GM08714 (cell line): ENCODE data around the gene RAP1GAP.

Experiments
- H3K4me3 ChIP-seq: fragments of 200-500 bp; sonication (Bioruptor generic); 2 replicates; pipeline ENCODE4 v1.5.1; 2014; ENCODE audit warnings: mild to moderate bottlenecking, low read length, inconsistent platforms
- ZNF274 ChIP-seq: IDR thresholded peaks from 2 replicates; pipeline ENCODE4 v1.6.1; 2012; ENCODE audit warnings: mild to moderate bottlenecking, low read depth, low read length

RAP1GAP gene

DNA sequence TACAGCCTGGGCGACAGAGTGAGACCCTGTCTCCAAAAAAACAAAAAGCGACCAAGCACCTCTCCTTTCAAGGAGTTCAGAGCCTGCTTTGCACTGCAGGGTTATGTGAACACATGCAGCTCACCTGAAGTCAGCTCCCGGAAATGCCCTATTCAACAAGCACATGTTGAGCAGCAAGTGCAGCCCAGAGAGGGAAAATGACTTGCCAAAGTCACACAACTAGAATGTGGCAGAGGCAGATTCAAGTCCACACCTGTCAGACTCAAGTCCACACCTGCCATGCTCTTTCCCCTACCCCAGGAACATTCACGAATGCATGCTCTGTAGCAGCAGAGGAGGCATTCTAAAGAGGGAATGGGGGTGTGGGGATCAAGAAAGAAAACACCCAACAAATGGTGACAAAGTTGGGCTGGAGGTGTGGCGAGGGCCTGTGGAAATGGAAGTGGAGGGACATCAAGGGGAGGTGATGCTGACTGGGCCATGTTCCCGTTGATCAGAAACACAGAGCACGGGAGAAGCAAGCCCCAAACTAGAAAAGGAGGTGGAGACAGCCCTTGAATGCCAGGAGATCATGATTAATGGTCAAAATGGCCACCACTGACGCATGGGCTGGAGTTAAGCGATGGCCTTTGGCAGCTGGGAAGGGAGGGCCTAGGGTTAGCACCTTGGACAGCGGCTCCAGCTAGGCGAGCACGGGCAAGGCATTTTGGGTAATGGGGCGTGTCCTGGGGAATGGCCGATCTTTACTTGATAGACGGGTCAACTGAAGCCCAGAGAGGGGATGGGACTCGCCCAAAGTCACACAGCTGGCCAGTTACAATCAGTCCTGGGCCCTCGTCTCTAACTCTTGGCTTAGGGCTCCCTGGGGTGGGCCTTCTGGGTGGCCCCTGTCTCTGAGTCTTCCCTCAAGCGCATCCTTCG is 21.5 kb downstream of the RAP1GAP start:
- TF ChIP-seq ZNF274: no peak

GRCh38 chr1:21645550-21645949 is 23.6 kb downstream of the RAP1GAP start:
- no peak overlapping the region for H3K4me3 ChIP-seq
- TF ChIP-seq ZNF274: no peak

More for the DNA sequence above, 21.5 kb downstream of the RAP1GAP start:
- no peak overlapping the region for H3K4me3 ChIP-seq

DNA sequence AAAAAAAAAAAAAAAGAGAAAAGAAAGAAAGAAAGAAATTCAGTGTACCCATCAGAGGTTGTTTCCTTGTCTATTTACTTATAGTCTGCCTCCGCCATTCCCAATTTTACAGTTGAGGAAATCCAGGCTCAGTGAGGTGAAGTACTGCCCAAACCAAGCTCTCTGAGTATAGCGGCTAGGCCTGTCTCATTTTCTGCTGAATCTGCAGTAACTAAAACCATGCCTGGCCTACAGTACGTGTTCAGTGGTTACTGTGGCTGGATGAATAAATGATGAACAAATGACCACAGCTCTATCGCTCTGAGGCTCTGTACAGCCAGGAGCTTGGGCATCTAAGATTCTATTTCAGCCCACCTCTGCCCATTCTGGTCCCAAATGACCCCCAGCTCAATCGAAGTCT is 24.3 kb downstream of the RAP1GAP start:
- TF ChIP-seq ZNF274: no peak
- H3K4me3 ChIP-seq: no peak overlapping the region

- no peak for TF ChIP-seq ZNF274
- H3K4me3 ChIP-seq: no peak overlapping the region
Observed at GRCh38 chr1:21644348-21644747, 24.8 kb downstream of the RAP1GAP start.

DNA sequence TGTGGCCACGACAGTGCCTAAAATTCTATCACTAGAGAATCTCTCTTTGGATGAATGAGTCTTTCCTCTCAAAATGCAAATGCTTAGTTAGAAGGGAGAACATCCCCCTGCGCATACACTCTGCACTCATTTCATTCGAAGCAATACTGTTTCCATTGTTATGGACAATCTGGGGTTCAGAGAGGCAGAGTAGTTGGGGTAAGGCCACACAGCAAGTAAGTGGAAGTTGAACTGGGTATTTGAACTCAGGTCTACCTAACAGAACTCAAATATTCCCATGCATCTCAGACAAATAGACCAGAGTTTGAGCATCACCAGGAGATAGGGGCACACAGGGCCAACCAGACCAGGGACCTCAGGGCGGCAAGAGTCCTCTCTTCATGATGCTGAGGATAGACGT is 25.5 kb downstream of the RAP1GAP start:
- TF ChIP-seq ZNF274: no peak

DNA sequence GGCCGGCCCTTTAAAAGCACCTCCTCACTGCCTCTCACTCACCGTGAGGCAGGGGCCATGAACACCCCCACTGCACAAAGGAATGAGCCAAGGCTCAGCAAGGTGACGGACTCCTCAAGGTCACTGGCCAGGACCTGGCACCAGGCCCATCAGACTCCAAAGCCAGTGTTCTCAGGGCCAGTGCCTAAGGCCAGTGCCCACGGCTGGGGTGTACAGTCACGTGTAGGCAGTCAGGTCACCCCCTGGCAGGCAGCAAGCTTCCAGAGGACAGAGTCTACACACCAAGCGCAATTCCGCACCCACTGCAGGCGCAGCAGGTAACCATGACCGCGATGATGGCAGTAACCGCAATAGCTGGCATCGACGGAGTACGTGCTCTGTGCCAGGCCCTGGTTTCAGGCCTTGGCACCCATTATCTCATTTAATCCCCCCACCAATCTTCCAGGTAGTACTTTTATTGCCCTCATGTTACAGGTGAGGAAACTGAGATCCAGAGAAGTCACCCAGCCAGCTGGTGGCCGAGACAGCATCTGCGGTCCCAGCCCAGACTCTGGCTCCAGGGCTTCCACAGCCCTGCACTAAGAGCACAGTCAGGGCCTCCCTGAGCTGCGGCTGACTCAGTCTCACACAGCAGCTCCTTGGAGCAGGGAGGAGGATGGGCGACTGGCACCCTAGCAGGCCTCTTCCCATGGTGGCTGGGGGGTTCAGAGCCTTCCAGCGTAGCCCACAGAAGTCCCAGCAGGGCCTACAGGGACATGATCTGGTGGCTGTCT is 27.0 kb downstream of the RAP1GAP start:
- H3K4me3 ChIP-seq: no peak overlapping the region
- TF ChIP-seq ZNF274: no peak

More for the DNA sequence above, 25.5 kb downstream of the RAP1GAP start:
- no peak overlapping the region for H3K4me3 ChIP-seq

DNA sequence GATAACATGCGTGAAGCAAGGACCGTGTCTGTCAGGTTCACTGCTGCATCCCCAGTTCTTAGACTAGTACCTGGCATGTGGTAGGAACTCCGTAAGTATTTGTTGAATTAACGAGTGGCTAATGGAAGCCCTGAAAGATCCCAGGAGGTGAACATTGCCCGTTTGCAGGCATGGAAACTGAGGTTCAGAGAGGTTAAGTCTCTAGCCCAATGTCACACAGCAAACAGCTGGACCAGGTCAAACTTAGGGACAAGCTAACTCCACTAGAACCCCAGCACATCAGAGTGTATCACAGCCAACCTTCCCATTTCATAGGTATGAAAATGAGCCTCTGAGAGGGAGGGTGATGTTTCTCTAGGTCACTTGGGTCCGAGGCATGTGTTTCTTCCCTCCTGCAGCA is 27.6 kb downstream of the RAP1GAP start:
- H3K4me3 ChIP-seq: no peak overlapping the region
- no peak for TF ChIP-seq ZNF274

DNA sequence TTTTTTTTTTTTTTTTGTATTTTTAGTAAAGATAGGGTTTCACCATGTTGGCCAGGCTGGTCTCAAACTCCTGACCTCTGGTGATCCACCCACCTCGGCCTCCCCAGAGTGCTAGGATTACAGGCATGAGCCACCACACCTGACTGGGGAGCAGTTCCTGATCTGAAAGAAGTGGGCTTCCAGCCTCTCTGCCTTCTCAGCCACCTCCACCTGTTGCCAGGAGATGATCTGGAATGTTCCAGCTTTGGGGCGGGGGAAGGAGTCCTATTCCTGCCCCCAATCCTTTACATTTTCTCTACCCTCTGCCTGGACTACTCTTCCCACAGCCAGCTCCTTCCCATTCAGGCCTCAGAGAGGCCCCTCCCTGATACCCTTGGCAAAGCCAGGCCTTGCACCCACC is 28.1 kb downstream of the RAP1GAP start:
- H3K4me3 ChIP-seq: no peak overlapping the region
- TF ChIP-seq ZNF274: no peak

GRCh38 chr1:21640653-21641052 is 28.5 kb downstream of the RAP1GAP start:
- H3K4me3 ChIP-seq: no peak overlapping the region
- TF ChIP-seq ZNF274: no peak

DNA sequence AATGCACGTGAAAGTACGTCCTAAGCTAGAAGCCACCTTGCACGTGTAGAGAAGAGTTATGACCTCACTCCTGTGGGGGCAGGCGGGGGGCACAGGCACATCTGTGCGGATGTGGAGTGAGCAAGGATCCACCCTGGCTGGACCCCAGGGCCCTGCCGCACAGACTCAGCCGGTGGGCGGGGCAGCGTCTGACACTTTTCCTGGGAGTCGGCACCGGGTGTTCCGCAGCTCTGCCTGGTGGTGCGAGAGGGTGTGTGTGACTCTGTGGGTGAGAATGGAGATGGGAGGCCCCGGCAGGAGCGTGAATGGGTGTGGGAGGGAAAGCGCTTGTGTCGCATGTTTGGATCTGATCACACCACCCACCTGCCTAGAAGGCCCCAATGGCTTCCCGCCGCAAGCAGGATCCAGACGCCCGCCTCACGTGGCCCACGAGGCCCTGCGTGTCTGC is 29.5 kb downstream of the RAP1GAP start:
- no peak overlapping the region for H3K4me3 ChIP-seq
- TF ChIP-seq ZNF274: no peak

GRCh38 chr1:21638531-21639341 is 30.4 kb downstream of the RAP1GAP start:
- no peak for TF ChIP-seq ZNF274
- no peak overlapping the region for H3K4me3 ChIP-seq

- TF ChIP-seq ZNF274: no peak
- H3K4me3 ChIP-seq: no peak overlapping the region
Observed at GRCh38 chr1:21637514-21637913, 31.6 kb downstream of the RAP1GAP start.

GRCh38 chr1:21636029-21636428 is 33.1 kb downstream of the RAP1GAP start:
- TF ChIP-seq ZNF274: no peak
- H3K4me3 ChIP-seq: no peak overlapping the region

- H3K4me3 ChIP-seq: no peak overlapping the region
- no peak for TF ChIP-seq ZNF274
Observed at GRCh38 chr1:21634806-21635535, 34.2 kb downstream of the RAP1GAP start.
